ENCODE data around the gene PFN3. TPM values are rescaled to one million over a fixed set of nuclear protein-coding genes. Genes with fewer than 3 reads are reported as not detected.
"Not testable (repeated sequence)": the region's sequence is repeated elsewhere in the genome, so short reads cannot be mapped to it uniquely, and the experiment has no call there.

PFN3 gene
- total and polyA plus RNA-seq, 5 donors = not detected

DNA sequence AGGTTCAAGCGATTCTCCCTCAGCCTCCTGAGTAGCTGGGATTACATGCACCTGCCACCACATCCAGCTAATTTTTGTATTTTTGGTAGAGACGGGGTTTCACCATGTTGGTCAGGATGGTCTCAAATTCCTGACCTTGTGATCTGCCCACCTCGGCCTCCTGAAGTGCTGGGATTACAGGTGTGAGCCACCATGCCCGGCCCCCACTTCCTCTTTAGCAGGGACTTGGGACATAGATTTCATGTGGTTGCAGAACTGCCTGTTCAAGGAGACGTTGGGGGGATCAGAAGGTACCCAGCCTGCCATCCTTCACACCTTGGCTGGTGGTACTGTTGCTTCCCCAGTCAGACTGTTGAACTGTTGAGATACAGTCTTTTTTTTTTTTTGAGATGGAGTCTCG is 16.6 kb upstream of the PFN3 start:
- ATAC-seq; H3K4me1 ChIP-seq (ENCODE audit: control insufficient read depth, insufficient read depth, low read length); H3K4me3 ChIP-seq (ENCODE audit: low read length); H3K27me3 ChIP-seq (ENCODE audit: control insufficient read depth, insufficient read depth); H3K27ac ChIP-seq (ENCODE audit: low read length); DNase-seq; intact Hi-C loops (cut with DNase I); H3K9me3 ChIP-seq (ENCODE audit: control insufficient read depth, low read length): not testable (repeated sequence)
- WGBS = 86% methylated on average over 6 of the region's 6 CpGs

DNA sequence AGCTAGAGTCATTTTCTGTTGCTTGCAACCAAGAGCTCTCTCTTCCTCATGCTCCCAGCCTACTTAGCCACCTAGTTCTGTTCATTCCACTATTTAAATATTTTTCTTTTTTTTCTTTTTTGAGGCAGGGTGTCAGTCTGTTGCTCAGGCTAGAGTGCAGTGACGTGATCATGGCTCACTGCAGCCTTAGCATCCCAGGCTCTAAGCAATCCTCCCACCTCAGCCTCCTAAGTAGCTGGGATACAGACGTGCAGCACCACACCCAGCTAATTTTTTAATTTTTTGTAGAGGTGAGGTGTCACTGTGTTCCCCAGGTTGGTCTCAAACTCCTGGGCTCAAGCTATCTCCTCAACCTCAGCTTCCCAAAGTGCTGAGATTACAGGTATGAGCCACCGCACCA is 14.0 kb upstream of the PFN3 start:
- WGBS = 89% methylated on average over 3 of the region's 3 CpGs
- ATAC-seq = no peak
- no peak overlapping the region for H3K27ac ChIP-seq (ENCODE audit: low read length)

DNA sequence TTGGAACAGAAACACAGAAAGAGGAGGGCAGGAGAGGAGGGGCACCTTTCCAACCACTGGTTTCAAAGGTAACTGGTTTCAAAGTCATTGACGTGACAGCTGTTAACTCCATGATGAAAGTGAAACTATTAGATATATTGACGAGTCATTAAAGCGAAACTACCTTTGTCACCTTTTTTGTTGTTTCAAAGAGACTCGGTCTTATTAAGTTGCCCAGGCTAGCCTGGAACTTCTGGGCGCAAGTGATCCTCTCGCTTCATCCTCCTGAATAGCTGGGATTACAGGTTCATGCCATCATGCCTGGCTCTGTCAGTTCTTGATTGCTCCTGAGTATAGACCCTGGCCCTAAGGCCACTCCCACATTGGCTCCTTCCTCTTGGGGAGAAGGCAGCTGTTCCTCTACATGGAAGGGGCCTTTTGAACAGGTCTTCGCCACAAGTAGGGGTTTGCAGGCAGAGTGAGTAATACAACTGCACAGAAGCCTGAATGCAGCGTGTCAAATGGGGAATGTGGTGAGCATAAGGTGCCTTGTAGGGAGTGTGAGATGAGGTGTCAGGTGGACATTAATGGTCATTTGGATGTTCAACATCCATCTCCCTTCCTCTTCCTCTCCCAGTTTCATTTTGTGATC is 12.3 kb upstream of the PFN3 start:
- intact Hi-C loops (cut with DNase I) = no loop called here
- ATAC-seq (no peak), DNase-seq (no peak)
- WGBS = 86% methylated on average over 8 of the region's 8 CpGs
- no peak overlapping the region for H3K4me3 ChIP-seq (ENCODE audit: low read length)
- H3K27ac ChIP-seq (ENCODE audit: low read length) = no peak overlapping the region
- no peaks in the 10 kb centered on the region for H3K4me1 ChIP-seq (ENCODE audit: control insufficient read depth, insufficient read depth, low read length)
- no peaks in the 10 kb centered on the region for H3K27me3 ChIP-seq (ENCODE audit: control insufficient read depth, insufficient read depth)
- H3K9me3 ChIP-seq (ENCODE audit: control insufficient read depth, low read length) = no peaks in the 10 kb centered on the region

More for the DNA sequence above, 14.0 kb upstream of the PFN3 start:
- DNase-seq = no peak
- intact Hi-C loops (cut with DNase I) = no loop called here
- Histone ChIP-seq H3K27me3 (ENCODE audit: control insufficient read depth, insufficient read depth) (no peaks in the 10 kb centered on the region), H3K9me3 (ENCODE audit: control insufficient read depth, low read length) (no peaks in the 10 kb centered on the region), H3K4me3 (ENCODE audit: low read length) (no peak overlapping the region), H3K4me1 (ENCODE audit: control insufficient read depth, insufficient read depth, low read length) (no peaks in the 10 kb centered on the region)

DNA sequence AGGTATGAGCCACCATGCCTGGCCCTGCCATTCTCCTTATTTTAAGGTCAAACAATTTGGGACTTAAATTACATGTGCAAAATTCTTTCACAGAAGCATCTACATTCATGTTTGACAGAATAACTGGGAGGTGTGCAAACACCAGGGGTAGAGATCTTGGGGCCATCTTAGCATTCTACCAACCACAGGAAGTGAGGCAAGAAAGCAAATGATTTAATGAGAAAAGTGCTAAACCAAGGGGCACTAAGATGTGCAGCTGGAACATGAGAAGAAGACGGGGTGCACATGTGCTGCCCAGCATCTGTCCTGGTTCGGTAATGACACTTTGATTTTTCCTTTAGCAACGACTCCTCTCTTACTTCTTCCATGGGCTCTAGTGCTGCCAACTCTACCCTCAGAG is 10.1 kb upstream of the PFN3 start:
- no peak for ATAC-seq
- Histone ChIP-seq H3K4me3 (ENCODE audit: low read length) (no peak overlapping the region), H3K27me3 (ENCODE audit: control insufficient read depth, insufficient read depth) (no peaks in the 10 kb centered on the region), H3K4me1 (ENCODE audit: control insufficient read depth, insufficient read depth, low read length) (no peaks in the 10 kb centered on the region), H3K27ac (ENCODE audit: low read length) (no peak overlapping the region), H3K9me3 (ENCODE audit: control insufficient read depth, low read length) (no peaks in the 10 kb centered on the region)
- intact Hi-C loops (cut with DNase I) = no loop called here
- DNase-seq = no peak
- 91% methylated on average over 3 of the region's 3 CpGs for WGBS

DNA sequence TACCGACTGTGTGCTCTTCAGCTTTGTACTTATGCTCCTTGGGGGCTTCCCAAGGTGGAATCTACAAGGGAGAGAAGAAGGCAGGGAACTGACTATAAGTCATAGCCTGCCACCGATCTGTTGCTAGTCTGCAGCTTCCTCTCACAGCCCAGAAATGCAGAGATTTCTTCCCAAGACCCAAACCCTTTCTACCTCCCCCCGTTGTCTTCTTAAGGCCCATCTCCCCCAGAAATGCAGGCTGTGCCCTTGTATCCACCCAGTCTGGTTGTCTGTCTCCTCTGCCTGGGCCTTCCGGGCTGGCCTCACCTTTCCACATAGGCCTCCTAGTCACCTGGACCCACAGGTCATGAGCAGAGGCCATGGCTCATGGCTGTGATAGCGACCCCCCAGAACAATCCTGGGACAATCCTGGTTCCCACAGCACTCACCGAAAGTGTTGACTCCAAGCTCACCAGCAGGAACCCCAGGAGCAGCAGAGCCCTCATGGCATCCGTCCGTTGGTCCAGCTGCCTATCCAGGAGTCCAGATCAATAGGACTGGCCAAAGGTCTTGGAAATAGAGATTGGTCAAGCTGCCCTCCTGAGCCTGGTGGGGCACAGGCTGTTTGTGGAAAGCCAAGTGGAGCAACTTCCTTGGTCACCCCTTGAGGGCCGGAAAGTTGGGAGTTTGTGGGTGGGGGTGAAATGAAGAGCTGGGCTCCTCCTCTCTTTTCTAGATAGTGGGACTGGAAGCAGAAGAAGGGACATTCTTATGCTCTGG is 8.8 kb upstream of the PFN3 start, which contains the start of gene F12:
Gene F12, minus strand, starts transcription at position 522 of the 759 bp plus-strand sequence. Its CDS starts 37 bp downstream, at position 485.
- Histone ChIP-seq H3K4me1 (ENCODE audit: control insufficient read depth, insufficient read depth, low read length) (no peaks in the 10 kb centered on the region), H3K27me3 (ENCODE audit: control insufficient read depth, insufficient read depth) (no peaks in the 10 kb centered on the region), H3K4me3 (ENCODE audit: low read length) (no peak within 1 kb of the TSS), H3K9me3 (ENCODE audit: control insufficient read depth, low read length) (no peaks in the 10 kb centered on the region), H3K27ac (ENCODE audit: low read length) (no peak within 1 kb of the TSS)
- ATAC-seq = no peak
- WGBS = 87% methylated on average over 9 of the region's 9 CpGs
- intact Hi-C loops (cut with DNase I) = loop anchor here in 1 of 4 donors (5.0 kb wide), 1 partner anchor 43 kb away; no protein-coding TSS in a partner anchor
- DNase-seq = no peak

DNA sequence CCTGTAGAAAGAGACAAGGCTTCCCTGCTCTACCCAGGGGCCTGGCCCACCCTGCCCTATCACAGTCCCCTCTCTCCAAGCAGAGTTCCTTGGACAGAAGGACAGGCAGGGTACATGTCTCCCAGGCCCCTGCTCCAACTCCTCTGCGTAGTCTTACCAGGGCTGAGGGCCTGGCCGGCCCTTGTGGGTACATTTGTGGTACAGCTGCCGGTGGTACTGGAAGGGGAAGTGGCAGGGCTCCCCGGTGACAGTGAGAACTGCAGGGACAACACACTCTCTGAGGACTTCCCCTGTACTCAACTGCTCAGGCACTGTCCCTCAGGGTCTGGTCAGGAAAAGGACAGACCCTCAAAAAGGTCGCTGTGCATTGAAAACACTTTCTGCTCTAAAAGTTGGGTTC is 5.3 kb upstream of the PFN3 start:
- ATAC-seq (no peak), DNase-seq (peak in 2 of 3 donors; percentile 69 to 73)
- Histone ChIP-seq H3K27me3 (ENCODE audit: control insufficient read depth, insufficient read depth) (no peaks in the 10 kb centered on the region), H3K9me3 (ENCODE audit: control insufficient read depth, low read length) (no peaks in the 10 kb centered on the region), H3K4me3 (ENCODE audit: low read length) (no peak overlapping the region), H3K4me1 (ENCODE audit: control insufficient read depth, insufficient read depth, low read length) (no peaks in the 10 kb centered on the region), H3K27ac (ENCODE audit: low read length) (no peak overlapping the region)
- intact Hi-C loops (cut with DNase I) = loop anchor here in 2 of 4 donors (2.0 to 5.0 kb wide), 2 partner anchors 46 to 47 kb away; no protein-coding TSS in a partner anchor
- 76% methylated on average over 5 of the region's 5 CpGs for WGBS

DNA sequence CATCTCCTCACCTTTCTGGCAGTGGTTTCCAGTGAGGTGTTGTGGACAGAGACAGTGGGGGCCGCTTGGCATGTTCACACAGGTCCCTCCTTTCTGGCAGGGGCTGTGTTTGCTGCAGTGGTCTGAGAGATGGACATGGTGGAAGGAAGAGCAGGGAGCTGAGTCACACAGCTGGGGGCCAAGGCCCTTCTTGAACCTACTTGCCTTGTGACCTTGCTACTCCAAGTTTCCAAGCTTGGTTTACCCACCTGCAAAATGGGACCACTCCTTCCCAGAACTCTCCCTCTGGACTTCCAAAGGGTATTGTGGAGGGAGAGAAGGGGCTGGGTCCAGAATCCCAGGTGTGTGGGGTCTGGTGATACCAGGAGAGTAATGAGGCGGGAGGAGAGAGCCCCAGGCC is 4.9 kb upstream of the PFN3 start:
- no peak overlapping the region for H3K27ac ChIP-seq (ENCODE audit: low read length)
- H3K4me3 ChIP-seq (ENCODE audit: low read length) = no peak overlapping the region
- ATAC-seq (no peak), DNase-seq (no peak)
- H3K27me3 ChIP-seq (ENCODE audit: control insufficient read depth, insufficient read depth) = no peaks in the 10 kb centered on the region
- no peaks in the 10 kb centered on the region for H3K4me1 ChIP-seq (ENCODE audit: control insufficient read depth, insufficient read depth, low read length)
- 89% methylated on average over 2 of the region's 2 CpGs for WGBS
- no peaks in the 10 kb centered on the region for H3K9me3 ChIP-seq (ENCODE audit: control insufficient read depth, low read length)
- intact Hi-C loops (cut with DNase I) = loop anchor here in 2 of 4 donors (2.0 to 5.0 kb wide), 2 partner anchors 47 kb away; no protein-coding TSS in a partner anchor

DNA sequence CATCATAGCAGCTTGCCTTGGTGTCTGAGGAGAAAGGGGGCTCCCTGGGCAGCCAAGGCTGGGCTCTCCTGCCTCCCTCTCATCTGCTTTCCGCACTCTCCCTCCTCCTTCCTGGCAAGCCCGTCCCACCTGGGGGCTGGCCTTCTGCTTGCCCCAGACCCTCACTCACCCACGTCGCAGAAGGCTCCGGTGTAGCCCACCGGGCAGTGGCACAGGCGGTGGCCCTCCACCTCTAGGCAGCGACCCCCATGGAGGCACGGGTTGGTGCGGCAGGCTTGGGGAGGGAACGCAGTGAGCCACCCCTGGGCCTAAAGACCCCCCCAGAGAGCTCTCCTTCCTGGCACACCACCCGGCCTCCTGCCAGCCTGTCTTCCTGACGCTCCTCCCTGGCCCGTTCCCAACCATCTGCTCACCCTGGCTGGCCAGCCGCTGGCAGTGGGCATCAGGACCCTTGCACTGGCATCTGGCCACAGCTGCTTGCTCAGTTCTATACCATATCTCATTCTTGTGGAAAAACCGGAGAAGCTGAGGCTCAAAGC is 4.2 kb upstream of the PFN3 start:
- Histone ChIP-seq H3K4me1 (ENCODE audit: control insufficient read depth, insufficient read depth, low read length) (no peaks in the 10 kb centered on the region), H3K9me3 (ENCODE audit: control insufficient read depth, low read length) (no peaks in the 10 kb centered on the region), H3K4me3 (ENCODE audit: low read length) (no peak overlapping the region), H3K27me3 (ENCODE audit: control insufficient read depth, insufficient read depth) (no peaks in the 10 kb centered on the region), H3K27ac (ENCODE audit: low read length) (no peak overlapping the region)
- DNase-seq (peak in 2 of 3 donors; percentile 56 to 63), ATAC-seq (peak in 1 of 2 donors; percentile 2)
- 23% methylated on average over 16 of the region's 16 CpGs for WGBS
- intact Hi-C loops (cut with DNase I) = loop anchor here in 3 of 4 donors (2.0 to 5.0 kb wide), 3 partner anchors 48 to 98 kb away; no protein-coding TSS in a partner anchor

DNA sequence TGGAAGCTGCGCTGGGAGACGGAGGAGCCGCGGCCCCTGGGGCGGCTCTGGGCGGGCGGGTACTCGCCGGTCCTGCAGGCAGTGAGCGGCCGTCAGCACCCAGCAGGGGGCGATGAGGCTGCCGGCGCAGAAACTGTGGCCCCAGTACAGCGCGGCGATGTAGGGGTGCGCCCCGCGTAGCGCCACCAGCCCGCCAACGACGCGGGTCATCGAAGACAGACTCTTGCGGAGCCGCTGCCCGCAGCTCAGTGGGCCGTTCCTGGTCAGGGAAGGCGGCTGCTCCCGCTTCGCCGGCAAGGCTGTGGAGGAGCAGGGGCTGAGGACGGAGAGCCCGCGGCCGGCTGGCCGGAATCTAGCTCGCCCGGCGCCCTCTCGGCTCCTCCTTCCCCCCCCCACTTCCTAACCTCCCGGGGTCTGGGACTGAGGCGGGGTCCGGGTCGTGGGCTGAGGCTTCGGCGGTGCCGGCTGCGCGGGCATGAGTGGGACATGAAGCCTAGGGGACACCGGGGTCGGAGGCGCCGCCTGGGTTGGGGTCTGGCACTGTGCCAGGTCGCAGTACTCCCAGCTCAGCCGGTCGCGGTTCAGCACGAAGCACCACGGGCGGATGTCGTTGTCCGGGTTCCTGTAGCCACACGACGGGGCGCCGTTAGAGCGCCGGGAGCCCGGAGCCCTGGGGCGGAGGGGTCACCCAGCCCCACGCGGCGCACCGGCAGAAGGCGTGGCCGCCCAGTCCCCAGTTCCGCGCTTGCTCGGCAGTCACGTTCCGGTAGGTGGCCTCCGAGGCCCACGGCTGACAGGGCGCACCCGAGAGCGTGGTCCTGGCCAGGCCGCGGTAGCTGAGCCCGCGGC is 3.6 kb upstream of the PFN3 start:
- intact Hi-C loops (cut with DNase I) = loop anchor here in 3 of 4 donors (2.0 to 5.0 kb wide), 3 partner anchors 49 to 98 kb away; no protein-coding TSS in a partner anchor
- ATAC-seq (peak; percentile 95), DNase-seq (peak; percentile 89 to 96 (median 95))
- Histone ChIP-seq H3K27me3 (ENCODE audit: control insufficient read depth, insufficient read depth) (no peaks in the 10 kb centered on the region), H3K9me3 (ENCODE audit: control insufficient read depth, low read length) (no peaks in the 10 kb centered on the region), H3K4me1 (ENCODE audit: control insufficient read depth, insufficient read depth, low read length) (no peaks in the 10 kb centered on the region), H3K4me3 (ENCODE audit: low read length) (peak overlapping the region; percentile 18), H3K27ac (ENCODE audit: low read length) (no peak overlapping the region)
- under 1% methylated on average over 93 of the region's 93 CpGs for WGBS

DNA sequence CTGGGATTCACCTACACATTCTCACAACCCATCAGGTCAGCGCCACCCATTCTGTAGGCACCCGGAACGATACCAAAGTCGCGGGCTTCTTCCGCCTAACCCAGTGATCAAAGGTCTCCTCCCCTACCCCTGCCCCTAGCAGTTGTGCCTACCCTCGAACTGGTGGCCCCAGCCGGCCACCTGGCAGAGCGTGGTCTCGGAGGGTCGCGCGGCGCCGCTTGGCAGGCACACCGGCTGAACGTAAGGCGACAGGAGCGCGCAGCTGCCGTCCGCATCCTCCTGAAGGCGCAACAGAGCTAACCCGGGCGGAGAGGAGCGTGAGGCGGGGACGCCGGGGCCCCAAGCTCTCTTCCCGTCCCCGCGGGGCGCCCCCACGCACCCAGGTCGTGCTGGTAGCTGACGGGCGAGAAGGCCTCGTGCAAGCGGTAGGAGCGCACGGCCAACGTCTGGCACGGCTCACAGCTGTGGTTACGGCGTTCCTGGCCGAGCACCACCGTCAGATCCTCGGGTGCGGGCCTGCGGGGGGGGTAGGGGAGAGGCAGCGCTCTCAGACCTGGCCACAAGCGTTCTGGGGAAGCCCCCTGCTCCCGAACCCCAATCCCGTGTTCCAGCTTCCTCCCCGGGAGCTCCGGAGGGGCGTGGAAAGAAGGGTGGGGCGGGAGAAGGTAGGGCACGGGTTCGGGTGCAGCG is 2.8 kb upstream of the PFN3 start:
- Histone ChIP-seq H3K4me3 (ENCODE audit: low read length) (peak overlapping the region; percentile 18), H3K27ac (ENCODE audit: low read length) (no peak overlapping the region), H3K27me3 (ENCODE audit: control insufficient read depth, insufficient read depth) (no peaks in the 10 kb centered on the region), H3K9me3 (ENCODE audit: control insufficient read depth, low read length) (no peaks in the 10 kb centered on the region), H3K4me1 (ENCODE audit: control insufficient read depth, insufficient read depth, low read length) (no peaks in the 10 kb centered on the region)
- 2% methylated on average over 61 of the region's 61 CpGs for WGBS
- DNase-seq = peak in 1 of 3 donors; percentile 67
- intact Hi-C loops (cut with DNase I) = loop anchor here in 2 of 4 donors (2.0 to 5.0 kb wide), 2 partner anchors 52 to 99 kb away; no protein-coding TSS in a partner anchor
- ATAC-seq = peak in 1 of 2 donors; percentile 5

Data from right cardiac atrium (tissue), 5 donors.